Neuron (in vitro differentiated cells): ENCODE data around the gene EMX1.

Source experiments
- H2AFZ ChIP-seq: one replicate; pipeline ENCODE4 v1.6.1; 2013; ENCODE audit warnings: low read depth, mild to moderate bottlenecking, inconsistent platforms, low read length, moderate library complexity
- H3K27me3 ChIP-seq: one replicate; pipeline ENCODE4 v1.6.1; 2013; ENCODE audit warnings: low read length; ENCODE audit not compliant: insufficient read depth
- H3K36me3 ChIP-seq: one replicate; pipeline ENCODE4 v1.6.1; 2013; ENCODE audit warnings: low read length; ENCODE audit not compliant: insufficient read depth
- H3K4me1 ChIP-seq: one replicate; pipeline ENCODE4 v1.6.1; 2013; ENCODE audit warnings: low read length; ENCODE audit not compliant: insufficient read depth
- H3K4me3 ChIP-seq: 2 replicates; pipeline ENCODE4 v1.5.1; 2013; ENCODE audit warnings: mild to moderate bottlenecking, low read length, moderate library complexity
- H3K9me3 ChIP-seq: one replicate; pipeline ENCODE4 v1.6.1; 2013; ENCODE audit warnings: low read length

The EMX1 gene

GRCh38 chr2:72955228-72956049 is 38.1 kb downstream of the EMX1 start:
- Histone ChIP-seq H3K4me1 (peaks cover 13% of the 10 kb centered on the region), H2AFZ (no peak overlapping the region), H3K36me3 (no peaks in the 10 kb centered on the region), H3K4me3 (no peak overlapping the region), H3K27me3 (no peaks in the 10 kb centered on the region), H3K9me3 (no peaks in the 10 kb centered on the region)

GRCh38 chr2:72956050-72956395 is 38.7 kb downstream of the EMX1 start:
- peaks cover 13% of the 10 kb centered on the region for H3K4me1 ChIP-seq
- H3K4me3 ChIP-seq = no peak overlapping the region
- H3K27me3 ChIP-seq = no peaks in the 10 kb centered on the region
- H2AFZ ChIP-seq = no peak overlapping the region
- no peaks in the 10 kb centered on the region for H3K36me3 ChIP-seq
- no peaks in the 10 kb centered on the region for H3K9me3 ChIP-seq

GRCh38 chr2:72956936-72957335 is 39.6 kb downstream of the EMX1 start:
- H3K4me1 ChIP-seq = peaks cover 13% of the 10 kb centered on the region

GRCh38 chr2:72958542-72959385 is 41.4 kb downstream of the EMX1 start:
- peaks cover 13% of the 10 kb centered on the region for H3K4me1 ChIP-seq
- H2AFZ ChIP-seq = no peak overlapping the region

More at GRCh38 chr2:72956936-72957335, 39.6 kb downstream of the EMX1 start:
- Histone ChIP-seq H3K9me3 (no peaks in the 10 kb centered on the region), H3K27me3 (no peaks in the 10 kb centered on the region), H3K4me3 (no peak overlapping the region), H3K36me3 (no peaks in the 10 kb centered on the region), H2AFZ (no peak overlapping the region)

GRCh38 chr2:72959554-72959953 is 42.2 kb downstream of the EMX1 start:
- Histone ChIP-seq H3K9me3 (no peaks in the 10 kb centered on the region), H3K27me3 (no peaks in the 10 kb centered on the region), H3K4me3 (no peak overlapping the region), H3K36me3 (no peaks in the 10 kb centered on the region), H2AFZ (no peak overlapping the region), H3K4me1 (peaks cover 13% of the 10 kb centered on the region)

More at GRCh38 chr2:72958542-72959385, 41.4 kb downstream of the EMX1 start:
- no peak overlapping the region for H3K4me3 ChIP-seq
- no peaks in the 10 kb centered on the region for H3K9me3 ChIP-seq
- H3K36me3 ChIP-seq = no peaks in the 10 kb centered on the region
- H3K27me3 ChIP-seq = no peaks in the 10 kb centered on the region

- peaks cover 7% of the 10 kb centered on the region for H3K4me1 ChIP-seq
- no peaks in the 10 kb centered on the region for H3K27me3 ChIP-seq
- no peaks in the 10 kb centered on the region for H3K36me3 ChIP-seq
- no peak overlapping the region for H2AFZ ChIP-seq
- H3K9me3 ChIP-seq = no peaks in the 10 kb centered on the region
- no peak overlapping the region for H3K4me3 ChIP-seq
Observed at GRCh38 chr2:72959995-72960981, 43.0 kb downstream of the EMX1 start.

GRCh38 chr2:72961036-72961720 is 43.9 kb downstream of the EMX1 start:
- no peak overlapping the region for H2AFZ ChIP-seq
- H3K4me1 ChIP-seq = no peaks in the 10 kb centered on the region
- no peaks in the 10 kb centered on the region for H3K36me3 ChIP-seq
- no peaks in the 10 kb centered on the region for H3K9me3 ChIP-seq
- H3K27me3 ChIP-seq = no peaks in the 10 kb centered on the region
- no peak overlapping the region for H3K4me3 ChIP-seq

GRCh38 chr2:72961853-72962468 is 44.6 kb downstream of the EMX1 start:
- H3K27me3 ChIP-seq = no peaks in the 10 kb centered on the region
- no peak overlapping the region for H2AFZ ChIP-seq
- no peaks in the 10 kb centered on the region for H3K4me1 ChIP-seq
- H3K9me3 ChIP-seq = no peaks in the 10 kb centered on the region
- no peak overlapping the region for H3K4me3 ChIP-seq
- H3K36me3 ChIP-seq = no peaks in the 10 kb centered on the region

- no peaks in the 10 kb centered on the region for H3K9me3 ChIP-seq
- no peak overlapping the region for H3K4me3 ChIP-seq
- no peaks in the 10 kb centered on the region for H3K27me3 ChIP-seq
- H2AFZ ChIP-seq = no peak overlapping the region
- H3K36me3 ChIP-seq = no peaks in the 10 kb centered on the region
- H3K4me1 ChIP-seq = no peaks in the 10 kb centered on the region
Observed at GRCh38 chr2:72962911-72963310, 45.6 kb downstream of the EMX1 start.

- Histone ChIP-seq H3K36me3 (no peaks in the 10 kb centered on the region), H3K9me3 (no peaks in the 10 kb centered on the region), H3K27me3 (no peaks in the 10 kb centered on the region), H3K4me1 (no peaks in the 10 kb centered on the region), H3K4me3 (no peak overlapping the region), H2AFZ (no peak overlapping the region)
Observed at GRCh38 chr2:72963423-72964145, 46.3 kb downstream of the EMX1 start.

GRCh38 chr2:72964146-72964525 is 46.8 kb downstream of the EMX1 start:
- no peaks in the 10 kb centered on the region for H3K27me3 ChIP-seq

More at GRCh38 chr2:72964146-72964525, 46.8 kb downstream of the EMX1 start:
- no peaks in the 10 kb centered on the region for H3K4me1 ChIP-seq
- H3K36me3 ChIP-seq = no peaks in the 10 kb centered on the region
- no peak overlapping the region for H2AFZ ChIP-seq
- H3K4me3 ChIP-seq = no peak overlapping the region
- no peaks in the 10 kb centered on the region for H3K9me3 ChIP-seq
